Natural killer cell (primary cell): ENCODE measurements around the gene HIF1A. TPM values are rescaled to one million over a fixed set of nuclear protein-coding genes. Genes with fewer than 3 reads are reported as not detected.

Experiments
- ATAC-seq, 3 donors: fragments of 150-1000 bp in 2 of 3; fragments of 200-7000 bp in 1 of 3; cut with Tn5 transposase; 1 replicate in 1 of 3; 2 replicates in 2 of 3; pipeline ENCODE4 v1.10.0; 2021; ENCODE audit warnings: mild to moderate bottlenecking in 2 of 3, moderate library complexity in 2 of 3
- DNase-seq, 2 donors: peaks; one replicate each; pipeline versions ENCODE4 v3.0.0 to v3.0.0-alpha.2; 2013 to 2021; ENCODE audit warnings: mixed read lengths in 1 of 2
- H3K27ac ChIP-seq: one replicate; pipeline ENCODE4 v1.5.1; 2013; ENCODE audit warnings: mild to moderate bottlenecking, low read length
- H3K27me3 ChIP-seq: one replicate; pipeline ENCODE4 v1.6.1; 2013; ENCODE audit warnings: low read length; ENCODE audit not compliant: control insufficient read depth, insufficient read depth
- H3K36me3 ChIP-seq: one replicate; pipeline ENCODE4 v1.6.1; 2013; ENCODE audit warnings: low read length; ENCODE audit not compliant: control insufficient read depth, insufficient read depth
- H3K4me1 ChIP-seq: one replicate; pipeline ENCODE4 v1.6.1; 2013; ENCODE audit warnings: low read length; ENCODE audit not compliant: control insufficient read depth, insufficient read depth
- H3K4me3 ChIP-seq: one replicate; pipeline ENCODE4 v1.5.1; 2013; ENCODE audit warnings: low read length
- H3K9me3 ChIP-seq: one replicate; pipeline ENCODE4 v1.6.1; 2013; ENCODE audit warnings: low read length; ENCODE audit not compliant: control insufficient read depth, insufficient read depth
- H3K27ac Mint-ChIP-seq, 2 donors: one replicate each; pipeline ENCODE4 v1.8.0; 2022; ENCODE audit warnings: mild to moderate bottlenecking in 2 of 2, mixed read lengths in 2 of 2, moderate library complexity in 1 of 2
- H3K27me3 Mint-ChIP-seq, 2 donors: one replicate each; pipeline ENCODE4 v1.8.0; 2022; ENCODE audit warnings: low read depth in 2 of 2, mixed read lengths in 2 of 2
- H3K36me3 Mint-ChIP-seq: one replicate; pipeline ENCODE4 v1.8.0; 2022; ENCODE audit warnings: mixed read lengths
- H3K4me1 Mint-ChIP-seq, 2 donors: one replicate each; pipeline ENCODE4 v1.8.0; 2022; ENCODE audit warnings: mixed read lengths in 2 of 2
- H3K4me3 Mint-ChIP-seq: one replicate; pipeline ENCODE4 v1.8.0; 2022; ENCODE audit warnings: mild to moderate bottlenecking, moderate library complexity, mixed read lengths
- H3K9me3 Mint-ChIP-seq, 2 donors: one replicate each; pipeline ENCODE4 v1.8.0; 2022; ENCODE audit warnings: mixed read lengths in 2 of 2
- WGBS: methylation state at CpG from one replicate; pipeline ENCODE4 v1.1.7; 2013; ENCODE audit warnings: missing lambda C conversion rate; ENCODE audit not compliant: insufficient coverage; 5-methylcytosine and 5-hydroxymethylcytosine counted together
- intact Hi-C: fragments of 100-400 bp; cut with micrococcal nuclease; formaldehyde crosslinking; loops from one replicate; pipeline ENCODE4 v1.14.2; 2022
- total RNA-seq, 4 donors: library from RNA; stranded (reverse); fragments of 120-200 nt in 1 of 4; gene quantifications; one replicate each; pipeline versions ENCODE4 v1.2.3 to v1.2.4, GENCODE V29; 2013 to 2022
- TF ChIP-seq, protein P1 (sequence below): fragments of 200-600 bp; IDR thresholded peaks from one replicate; pipeline ENCODE4 v1.8.0; 2022; ENCODE audit warnings: antibody characterized with exemption

HIF1A gene
- total RNA-seq, 3 donors from 2014 or later (not counting 1 experiment from before 2014, with no cell fraction given) = 174 to 184 (median 177) TPM

- H3K4me1 Mint-ChIP-seq = peaks cover 4 to 6% of the 10 kb centered on the region in 2 donors
- H3K36me3 ChIP-seq = no peaks in the 10 kb centered on the region
- TF ChIP-seq, protein P1, sequence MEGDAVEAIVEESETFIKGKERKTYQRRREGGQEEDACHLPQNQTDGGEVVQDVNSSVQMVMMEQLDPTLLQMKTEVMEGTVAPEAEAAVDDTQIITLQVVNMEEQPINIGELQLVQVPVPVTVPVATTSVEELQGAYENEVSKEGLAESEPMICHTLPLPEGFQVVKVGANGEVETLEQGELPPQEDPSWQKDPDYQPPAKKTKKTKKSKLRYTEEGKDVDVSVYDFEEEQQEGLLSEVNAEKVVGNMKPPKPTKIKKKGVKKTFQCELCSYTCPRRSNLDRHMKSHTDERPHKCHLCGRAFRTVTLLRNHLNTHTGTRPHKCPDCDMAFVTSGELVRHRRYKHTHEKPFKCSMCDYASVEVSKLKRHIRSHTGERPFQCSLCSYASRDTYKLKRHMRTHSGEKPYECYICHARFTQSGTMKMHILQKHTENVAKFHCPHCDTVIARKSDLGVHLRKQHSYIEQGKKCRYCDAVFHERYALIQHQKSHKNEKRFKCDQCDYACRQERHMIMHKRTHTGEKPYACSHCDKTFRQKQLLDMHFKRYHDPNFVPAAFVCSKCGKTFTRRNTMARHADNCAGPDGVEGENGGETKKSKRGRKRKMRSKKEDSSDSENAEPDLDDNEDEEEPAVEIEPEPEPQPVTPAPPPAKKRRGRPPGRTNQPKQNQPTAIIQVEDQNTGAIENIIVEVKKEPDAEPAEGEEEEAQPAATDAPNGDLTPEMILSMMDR = no peak
- intact Hi-C loops = loop anchor here (1.0 to 2.0 kb wide), 3 partner anchors 9 to 48 kb away; partner anchors contain the start of gene HIF1A
- no peak overlapping the region for H3K27ac Mint-ChIP-seq
- no peak overlapping the region for H3K4me3 Mint-ChIP-seq
- no peaks in the 10 kb centered on the region for H3K9me3 ChIP-seq
- 0% methylated on average over 3 of the region's 3 CpGs for WGBS
- H3K27me3 ChIP-seq = no peaks in the 10 kb centered on the region
- DNase-seq = peak; percentile 23 to 84
- H3K9me3 Mint-ChIP-seq = no peaks in the 10 kb centered on the region
- no peak overlapping the region for H3K4me3 ChIP-seq
- H3K36me3 Mint-ChIP-seq = no peaks in the 10 kb centered on the region
- H3K27me3 Mint-ChIP-seq = no peaks in the 10 kb centered on the region
- peak; percentile 92 to 96 (median 94) for ATAC-seq
- peak overlapping the region; percentile 99 for H3K27ac ChIP-seq
- H3K4me1 ChIP-seq = peaks cover 35% of the 10 kb centered on the region
These were observed 24.2 kb upstream of the HIF1A start for GRCh38 chr14:61671082-61671481.

DNA sequence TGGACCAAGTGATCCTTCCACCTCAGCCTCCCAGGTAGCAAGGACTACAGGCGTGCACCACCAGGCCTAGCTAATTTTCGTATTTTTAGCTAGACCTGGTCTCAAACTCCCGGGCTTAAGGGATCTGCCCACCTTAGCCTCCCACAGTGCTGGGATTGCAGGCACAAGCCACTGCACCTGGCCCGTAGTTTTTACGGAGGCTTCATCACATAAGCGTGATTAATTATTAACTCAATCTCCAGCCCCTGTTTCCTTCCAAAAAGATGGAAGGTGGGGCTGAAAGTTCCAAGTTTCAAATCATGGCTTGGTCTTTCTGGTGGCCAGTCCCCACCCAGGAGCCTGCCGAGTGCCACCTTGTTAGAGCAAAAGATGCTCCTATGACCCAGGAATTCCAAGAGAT is 22.5 kb upstream of the HIF1A start:
- H3K4me1 ChIP-seq = peaks cover 27% of the 10 kb centered on the region

DNA sequence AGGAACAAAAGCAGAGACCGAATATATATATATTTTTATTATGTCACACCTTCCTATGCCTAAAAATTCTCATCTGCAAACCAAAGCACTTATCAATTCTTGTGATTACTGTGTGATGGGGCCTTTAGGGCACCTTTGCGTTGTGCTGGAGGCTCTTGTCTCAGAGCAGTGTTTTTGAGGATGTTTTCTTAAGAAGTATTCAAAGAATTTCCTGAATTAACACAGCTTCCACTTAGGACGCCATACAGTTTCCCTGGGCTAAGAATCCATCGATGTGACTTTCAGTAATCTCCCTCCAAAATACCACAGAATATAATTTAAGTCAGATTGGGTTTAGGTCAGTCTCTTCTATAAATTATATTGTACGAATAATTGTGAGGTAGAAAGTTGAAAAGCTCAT is 22.0 kb upstream of the HIF1A start:
- H3K27ac Mint-ChIP-seq = peak overlapping the region in 1 of 2 donors; percentile 52

More for the DNA sequence above, 22.5 kb upstream of the HIF1A start:
- H3K9me3 Mint-ChIP-seq = no peaks in the 10 kb centered on the region
- intact Hi-C loops = no loop called here
- Histone ChIP-seq H3K27me3 (no peaks in the 10 kb centered on the region), H3K36me3 (no peaks in the 10 kb centered on the region), H3K4me3 (no peak overlapping the region), H3K27ac (no peak overlapping the region), H3K9me3 (no peaks in the 10 kb centered on the region)
- H3K4me1 Mint-ChIP-seq = peaks cover 0 to 4% of the 10 kb centered on the region in 2 donors
- no peaks in the 10 kb centered on the region for H3K27me3 Mint-ChIP-seq
- H3K27ac Mint-ChIP-seq = no peak overlapping the region
- no peak for ATAC-seq
- 98% methylated on average over 7 of the region's 7 CpGs for WGBS
- no peak for DNase-seq
- TF ChIP-seq, protein P1 = no peak
- H3K36me3 Mint-ChIP-seq = no peaks in the 10 kb centered on the region
- no peak overlapping the region for H3K4me3 Mint-ChIP-seq

More for the DNA sequence above, 22.0 kb upstream of the HIF1A start:
- H3K27me3 ChIP-seq = no peaks in the 10 kb centered on the region
- Mint-ChIP-seq H3K36me3 (no peaks in the 10 kb centered on the region), H3K4me3 (no peak overlapping the region), H3K27me3 (no peaks in the 10 kb centered on the region), H3K9me3 (no peaks in the 10 kb centered on the region), H3K4me1 (peaks cover 0 to 4% of the 10 kb centered on the region in 2 donors)
- H3K4me1 ChIP-seq = peaks cover 22% of the 10 kb centered on the region
- DNase-seq (no peak), ATAC-seq (no peak)
- H3K36me3 ChIP-seq = no peaks in the 10 kb centered on the region
- no peak overlapping the region for H3K27ac ChIP-seq
- no peak overlapping the region for H3K4me3 ChIP-seq
- WGBS = no CpG with 5 or more reads among the region's 5 CpGs
- no peaks in the 10 kb centered on the region for H3K9me3 ChIP-seq
- TF ChIP-seq, protein P1 = no peak
- intact Hi-C loops = no loop called here
